ENCODE results near the gene SLC37A2. TPM values are rescaled to one million over a fixed set of nuclear protein-coding genes. Genes with fewer than 3 reads are reported as not detected.
A peak's percentile ranks its signal among the peaks of the same experiment; 100 is the strongest.

Gene SLC37A2
- total and polyA plus RNA-seq, 2 of the 4 experiments (the other 2 are of a cell fraction): 0.72 to 1.1 TPM

DNA sequence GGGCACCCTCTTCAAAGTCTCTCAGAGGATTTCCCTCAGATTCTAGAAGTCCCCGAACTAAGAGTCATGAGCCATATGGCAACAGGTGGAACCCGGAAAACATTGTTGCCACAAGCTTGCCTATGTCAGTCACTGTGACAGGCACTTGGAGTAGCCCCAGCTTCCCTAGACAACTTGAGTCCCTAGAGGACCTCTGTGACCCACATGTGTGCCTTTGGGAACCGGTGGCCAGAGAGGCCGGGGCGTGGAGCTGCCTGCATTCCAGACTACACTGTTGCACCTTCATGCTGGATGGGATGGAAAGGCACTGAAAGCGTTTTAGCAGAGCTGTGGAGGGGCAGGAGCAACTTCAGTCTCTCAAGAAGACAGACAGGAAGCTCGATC lies 12.1 kb downstream of the SLC37A2 start:
- dilution Hi-C loops (cut with HindIII; ENCODE audit: low sequenced_read_pairs, unreplicated experiment): no loop called here
- Histone ChIP-seq H3K9me3 (ENCODE audit: control insufficient read depth, insufficient read depth, low read length) (no peaks in the 10 kb centered on the region), H4K20me1 (ENCODE audit: insufficient read depth, low read length) (no peaks in the 10 kb centered on the region), H2AK9ac (replicated peaks; ENCODE audit: low read depth, low read length, poor library complexity) (peak overlapping the region; percentile 57), H3K79me1 (ENCODE audit: low read depth in 1 of 2, low read length in 2 of 2) (no peaks in the 10 kb centered on the region), H4K91ac (ENCODE audit: insufficient read depth, low read depth, low read length) (no peak overlapping the region), H3K23ac (ENCODE audit: low read depth, low read length) (no peak overlapping the region), H2BK15ac (ENCODE audit: low read depth, low read length) (no peak overlapping the region), H3K4me1 (ENCODE audit: control insufficient read depth, insufficient read depth, low read length) (peaks cover 12% of the 10 kb centered on the region), H3K4ac (ENCODE audit: low read depth, low read length) (no peak overlapping the region), H2BK120ac (ENCODE audit: low read depth, low read length) (no peak overlapping the region), H3K9ac (ENCODE audit: low read depth, low read length) (no peak overlapping the region), H4K8ac (ENCODE audit: low read depth in 2 of 2, low read length in 2 of 2) (no peak overlapping the region; a peak in 1 of 4 replicates), H3K56ac (ENCODE audit: extremely low read depth, insufficient read depth, low read length) (no peak overlapping the region), H3K9me1 (ENCODE audit: insufficient read depth, low read length) (peaks cover 16% of the 10 kb centered on the region), H3K27ac (ENCODE audit: insufficient read depth, low read length) (no peak overlapping the region), H2BK20ac (ENCODE audit: low read depth, low read length) (no peak overlapping the region), H2AK5ac (ENCODE audit: low read depth, low read length) (peak overlapping the region; percentile 21; the same call in 1 of the 2 replicates), H3K27me3 (ENCODE audit: control insufficient read depth, insufficient read depth, low read length) (no peaks in the 10 kb centered on the region; the same call in 1 of the 2 replicates), H3K36me3 (ENCODE audit: control insufficient read depth, insufficient read depth, low read length) (no peaks in the 10 kb centered on the region), H3K4me2 (ENCODE audit: low read depth, low read length) (no peak overlapping the region), H3K14ac (replicated peaks; ENCODE audit: low read depth, low read length) (no peak overlapping the region), H3K18ac (ENCODE audit: low read depth, low read length) (no peak overlapping the region), H4K5ac (ENCODE audit: low read depth, low read length) (peak overlapping the region; percentile 37; the same call in 1 of the 2 replicates), H3K4me3 (ENCODE audit: insufficient read depth, low read depth, low read length) (no peak overlapping the region), H2AFZ (replicated peaks; ENCODE audit: low read length, poor library complexity) (peak overlapping the region; percentile 33), H2BK5ac (ENCODE audit: low read depth, low read length, poor library complexity, severe bottlenecking) (no peak overlapping the region)
- WGBS, 2 experiments (ENCODE audit: extremely low coverage in 2 of 2, insufficient read length in 1 of 2): 89% methylated on average over 3 of the region's 7 CpGs; no CpG with 5 or more reads in 1 of the 2 experiments
- POLR2A ChIA-PET (ENCODE audit: unreplicated experiment): no interaction called here
- TF ChIP-seq, protein P1, sequence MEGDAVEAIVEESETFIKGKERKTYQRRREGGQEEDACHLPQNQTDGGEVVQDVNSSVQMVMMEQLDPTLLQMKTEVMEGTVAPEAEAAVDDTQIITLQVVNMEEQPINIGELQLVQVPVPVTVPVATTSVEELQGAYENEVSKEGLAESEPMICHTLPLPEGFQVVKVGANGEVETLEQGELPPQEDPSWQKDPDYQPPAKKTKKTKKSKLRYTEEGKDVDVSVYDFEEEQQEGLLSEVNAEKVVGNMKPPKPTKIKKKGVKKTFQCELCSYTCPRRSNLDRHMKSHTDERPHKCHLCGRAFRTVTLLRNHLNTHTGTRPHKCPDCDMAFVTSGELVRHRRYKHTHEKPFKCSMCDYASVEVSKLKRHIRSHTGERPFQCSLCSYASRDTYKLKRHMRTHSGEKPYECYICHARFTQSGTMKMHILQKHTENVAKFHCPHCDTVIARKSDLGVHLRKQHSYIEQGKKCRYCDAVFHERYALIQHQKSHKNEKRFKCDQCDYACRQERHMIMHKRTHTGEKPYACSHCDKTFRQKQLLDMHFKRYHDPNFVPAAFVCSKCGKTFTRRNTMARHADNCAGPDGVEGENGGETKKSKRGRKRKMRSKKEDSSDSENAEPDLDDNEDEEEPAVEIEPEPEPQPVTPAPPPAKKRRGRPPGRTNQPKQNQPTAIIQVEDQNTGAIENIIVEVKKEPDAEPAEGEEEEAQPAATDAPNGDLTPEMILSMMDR (conservative IDR thresholded peaks at IDR 0.05; ENCODE audit: low read depth, low read length): no peak
- TF ChIP-seq BHLHE40 (IDR thresholded peaks at IDR 0.05; ENCODE audit: low read depth, low read length) (no peak), RCOR1 (IDR thresholded peaks at IDR 0.05; ENCODE audit: insufficient replicate concordance, low read length) (no peak), RAD21 (IDR thresholded peaks at IDR 0.05; ENCODE audit: low read length) (no peak), MAFK (IDR thresholded peaks at IDR 0.05; ENCODE audit: low read depth, low read length) (no peak), FOS (IDR thresholded peaks at IDR 0.05; ENCODE audit: low read depth, low read length) (no peak), NFE2L2 (IDR thresholded peaks at IDR 0.05; ENCODE audit: low read depth, low read length) (no peak), MAZ (IDR thresholded peaks at IDR 0.05; ENCODE audit: borderline replicate concordance, low read depth, low read length) (no peak), CHD1 (IDR thresholded peaks at IDR 0.05; ENCODE audit: low read depth, low read length) (no peak), MXI1 (IDR thresholded peaks at IDR 0.05; ENCODE audit: borderline replicate concordance, low read depth, low read length) (no peak), RFX5 (IDR thresholded peaks at IDR 0.05; ENCODE audit: low read depth, low read length) (no peak), CEBPB (IDR thresholded peaks at IDR 0.05; ENCODE audit: low read depth, low read length) (no peak), SMC3 (IDR thresholded peaks at IDR 0.05; ENCODE audit: low read depth, low read length) (no peak), POLR2A (IDR thresholded peaks at IDR 0.05; ENCODE audit: low read depth, low read length) (no peak)
- TF ChIP-seq, protein P2, sequence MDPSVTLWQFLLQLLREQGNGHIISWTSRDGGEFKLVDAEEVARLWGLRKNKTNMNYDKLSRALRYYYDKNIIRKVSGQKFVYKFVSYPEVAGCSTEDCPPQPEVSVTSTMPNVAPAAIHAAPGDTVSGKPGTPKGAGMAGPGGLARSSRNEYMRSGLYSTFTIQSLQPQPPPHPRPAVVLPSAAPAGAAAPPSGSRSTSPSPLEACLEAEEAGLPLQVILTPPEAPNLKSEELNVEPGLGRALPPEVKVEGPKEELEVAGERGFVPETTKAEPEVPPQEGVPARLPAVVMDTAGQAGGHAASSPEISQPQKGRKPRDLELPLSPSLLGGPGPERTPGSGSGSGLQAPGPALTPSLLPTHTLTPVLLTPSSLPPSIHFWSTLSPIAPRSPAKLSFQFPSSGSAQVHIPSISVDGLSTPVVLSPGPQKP (IDR thresholded peaks at IDR 0.05; ENCODE audit: borderline replicate concordance, low read depth, low read length): no peak
- TF ChIP-seq, protein P3, sequence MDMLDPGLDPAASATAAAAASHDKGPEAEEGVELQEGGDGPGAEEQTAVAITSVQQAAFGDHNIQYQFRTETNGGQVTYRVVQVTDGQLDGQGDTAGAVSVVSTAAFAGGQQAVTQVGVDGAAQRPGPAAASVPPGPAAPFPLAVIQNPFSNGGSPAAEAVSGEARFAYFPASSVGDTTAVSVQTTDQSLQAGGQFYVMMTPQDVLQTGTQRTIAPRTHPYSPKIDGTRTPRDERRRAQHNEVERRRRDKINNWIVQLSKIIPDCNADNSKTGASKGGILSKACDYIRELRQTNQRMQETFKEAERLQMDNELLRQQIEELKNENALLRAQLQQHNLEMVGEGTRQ (IDR thresholded peaks at IDR 0.05; ENCODE audit: low read depth, low read length): no peak
- no peak for DNase-seq
- in situ Hi-C loops (cut with MboI; ENCODE audit: low sequenced_read_pairs): no loop called here
- no peak for ATAC-seq (ENCODE audit: low read depth)
- no TSS peak for BruUV-seq (replicated peaks)
- CTCF ChIA-PET: interaction anchor here (0.6 kb wide), 1 partner anchor 67 kb away, joined by 3 read pairs; no protein-coding TSS in a partner anchor
- intact Hi-C loops (cut with micrococcal nuclease): no loop called here

Data from IMR-90 (cell line).